ENCODE results near the gene TMEM176A. TPM values are rescaled to one million over a fixed set of nuclear protein-coding genes. Genes with fewer than 3 reads are reported as not detected.

TMEM176A gene
- total RNA-seq, 1 donor from 2014 or later, result not detected

GRCh38 chr7:150801946-150802771, 1.6 kb downstream of the TMEM176A start:
- TF ChIP-seq CTCF (IDR thresholded peaks at IDR 0.05), result no peak
- Mint-ChIP-seq H3K4me1 (ENCODE audit: low read depth) (no peaks in the 10 kb centered on the region), H3K36me3 (ENCODE audit: low read depth) (no peaks in the 10 kb centered on the region), H3K9me3 (ENCODE audit: low read depth) (peaks cover 13% of the 10 kb centered on the region), H3K27ac (ENCODE audit: unreplicated experiment) (no peak overlapping the region), H3K27me3 (ENCODE audit: low read depth) (peaks cover 42% of the 10 kb centered on the region), H3K4me3 (ENCODE audit: unreplicated experiment) (no peak overlapping the region)
- no peak for DNase-seq (ENCODE audit: low spot score)

- TF ChIP-seq CTCF (IDR thresholded peaks at IDR 0.05), result no peak
- H3K9me3 Mint-ChIP-seq (ENCODE audit: low read depth), result peaks cover 13% of the 10 kb centered on the region
- no peak for DNase-seq (ENCODE audit: low spot score)
- peaks cover 35% of the 10 kb centered on the region for H3K27me3 Mint-ChIP-seq (ENCODE audit: low read depth)
- H3K27ac Mint-ChIP-seq (ENCODE audit: unreplicated experiment), result no peak overlapping the region
- H3K4me1 Mint-ChIP-seq (ENCODE audit: low read depth), result no peaks in the 10 kb centered on the region
- no peaks in the 10 kb centered on the region for H3K36me3 Mint-ChIP-seq (ENCODE audit: low read depth)
- H3K4me3 Mint-ChIP-seq (ENCODE audit: unreplicated experiment), result no peak overlapping the region
Observed at GRCh38 chr7:150803161-150803860, 2.7 kb downstream of the TMEM176A start.

- Mint-ChIP-seq H3K4me1 (ENCODE audit: low read depth) (no peaks in the 10 kb centered on the region), H3K27ac (ENCODE audit: unreplicated experiment) (no peak overlapping the region), H3K27me3 (ENCODE audit: low read depth) (peaks cover 22% of the 10 kb centered on the region), H3K4me3 (ENCODE audit: unreplicated experiment) (no peak overlapping the region), H3K36me3 (ENCODE audit: low read depth) (no peaks in the 10 kb centered on the region), H3K9me3 (ENCODE audit: low read depth) (peaks cover 13% of the 10 kb centered on the region)
- TF ChIP-seq CTCF (IDR thresholded peaks at IDR 0.05), result no peak
- no peak for DNase-seq (ENCODE audit: low spot score)
Observed at GRCh38 chr7:150804802-150805201, 4.2 kb downstream of the TMEM176A start.

GRCh38 chr7:150805864-150806263, 5.3 kb downstream of the TMEM176A start:
- Mint-ChIP-seq H3K27ac (ENCODE audit: unreplicated experiment) (no peak overlapping the region), H3K4me1 (ENCODE audit: low read depth) (no peaks in the 10 kb centered on the region), H3K36me3 (ENCODE audit: low read depth) (no peaks in the 10 kb centered on the region), H3K9me3 (ENCODE audit: low read depth) (peaks cover 13% of the 10 kb centered on the region), H3K4me3 (ENCODE audit: unreplicated experiment) (no peak overlapping the region), H3K27me3 (ENCODE audit: low read depth) (peaks cover 26% of the 10 kb centered on the region)
- DNase-seq (ENCODE audit: low spot score), result no peak
- no peak for TF ChIP-seq CTCF (IDR thresholded peaks at IDR 0.05)

GRCh38 chr7:150806454-150806853, 5.9 kb downstream of the TMEM176A start:
- Mint-ChIP-seq H3K27ac (ENCODE audit: unreplicated experiment) (no peak overlapping the region), H3K9me3 (ENCODE audit: low read depth) (peaks cover 14% of the 10 kb centered on the region), H3K27me3 (ENCODE audit: low read depth) (peaks cover 22% of the 10 kb centered on the region), H3K4me1 (ENCODE audit: low read depth) (no peaks in the 10 kb centered on the region), H3K4me3 (ENCODE audit: unreplicated experiment) (no peak overlapping the region), H3K36me3 (ENCODE audit: low read depth) (no peaks in the 10 kb centered on the region)
- DNase-seq (ENCODE audit: low spot score), result no peak
- TF ChIP-seq CTCF (IDR thresholded peaks at IDR 0.05), result no peak
